T-helper 1 cell (primary cell): ENCODE data around the gene KDM4B.

Experiments used
- DNase-seq, 5 donors: peaks; one replicate each; pipeline ENCODE4 v3.0.0-alpha.2; 2012 to 2020

KDM4B gene

DNA sequence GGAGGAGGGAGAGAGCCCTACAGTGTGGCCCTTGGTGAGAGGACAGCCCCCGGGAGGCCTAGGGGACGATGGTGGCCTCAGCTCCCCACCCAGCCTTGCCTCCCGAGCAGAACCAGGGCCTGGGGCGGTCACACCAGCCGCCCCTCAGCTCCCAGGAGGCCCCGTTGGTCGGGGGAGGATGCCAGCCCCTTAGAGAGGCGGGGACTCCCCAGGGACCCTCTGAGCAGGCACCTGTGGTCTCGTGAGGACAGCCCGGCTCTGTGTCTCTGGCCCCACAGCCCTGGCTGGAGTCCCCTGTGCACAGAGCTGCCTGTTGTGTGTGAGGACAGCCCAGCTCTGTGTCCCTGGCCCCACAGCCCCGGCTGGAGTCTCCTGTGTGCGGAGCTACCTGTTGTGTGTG lies 158.8 kb downstream of the KDM4B start:
- no peak for DNase-seq

DNA sequence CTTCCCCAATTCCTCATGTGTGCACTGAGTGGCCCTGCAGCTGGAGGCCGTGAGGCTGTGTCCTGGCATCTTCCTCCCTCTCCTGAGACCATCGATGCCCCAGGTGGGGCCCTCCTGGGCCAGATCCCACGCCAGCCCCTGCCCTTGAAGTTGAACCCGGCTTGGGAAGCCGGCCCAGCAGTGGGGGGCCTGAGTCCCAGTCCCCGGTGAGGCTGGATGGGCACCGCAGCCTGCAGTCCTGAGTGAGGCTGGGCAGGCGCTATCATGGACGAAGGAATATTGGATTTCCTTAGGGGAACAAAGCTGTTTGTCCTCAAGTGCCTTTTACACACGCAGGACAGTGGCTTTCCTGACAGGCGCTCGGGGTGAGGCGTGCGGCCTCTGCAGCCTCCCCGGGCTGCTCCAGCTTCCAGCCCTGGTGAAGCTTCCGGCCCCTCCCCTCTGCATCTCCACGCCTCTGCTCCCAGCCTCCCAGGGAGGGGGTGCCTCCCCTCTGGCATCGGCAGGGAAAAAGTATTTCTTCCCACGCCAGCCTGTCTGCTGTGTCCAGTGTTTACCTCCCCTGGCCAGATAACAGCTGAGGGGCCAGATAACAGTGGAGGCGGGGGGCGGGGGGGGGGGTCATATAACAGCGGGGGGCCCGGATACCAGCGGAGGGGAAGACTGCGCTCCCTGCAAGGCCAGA lies 159.5 kb downstream of the KDM4B start:
- no peak for DNase-seq

DNA sequence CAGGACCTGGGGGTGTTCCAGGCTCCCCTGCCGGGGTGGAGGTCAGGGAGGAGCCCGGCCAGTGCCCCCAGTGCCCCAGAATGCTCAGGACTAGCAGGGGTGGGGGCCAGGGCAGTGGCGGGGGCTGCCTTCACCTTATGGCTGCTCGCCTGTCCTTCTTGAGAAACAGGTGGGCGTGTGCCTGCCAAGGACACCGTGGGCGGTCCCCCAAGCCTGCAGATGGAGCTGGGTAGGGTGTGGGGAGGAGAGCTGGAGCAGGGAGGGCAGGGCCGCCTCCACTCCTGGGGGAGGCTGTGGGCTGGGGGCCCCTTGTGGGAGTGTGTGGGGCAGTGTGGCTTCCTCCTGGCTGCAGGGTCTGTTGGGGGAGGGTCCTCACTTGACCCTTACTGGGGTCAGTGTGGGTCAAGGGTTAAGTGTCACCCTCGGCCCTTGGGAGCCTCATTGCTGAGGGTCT lies 160.1 kb downstream of the KDM4B start:
- DNase-seq = no peak

DNA sequence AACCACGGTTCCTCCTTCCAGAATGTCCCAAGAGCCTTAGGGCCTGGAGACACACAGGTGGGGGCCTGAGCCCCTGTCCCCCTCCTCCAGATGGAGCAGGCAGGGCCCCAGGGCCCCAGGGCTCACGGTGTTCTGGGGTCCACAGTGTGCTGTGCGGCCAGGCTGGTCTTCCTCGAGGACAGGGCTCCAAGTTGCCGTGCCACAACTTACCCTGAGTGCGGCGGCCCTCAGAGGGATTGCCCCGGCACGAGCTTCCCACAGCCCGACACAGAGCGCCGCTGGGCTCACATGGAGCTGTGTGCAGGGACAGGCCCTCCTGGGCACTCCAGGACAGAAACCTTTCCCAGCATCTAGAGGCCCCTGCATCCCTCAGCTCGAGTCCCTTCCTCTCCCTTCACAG lies 160.8 kb downstream of the KDM4B start:
- DNase-seq = no peak

DNA sequence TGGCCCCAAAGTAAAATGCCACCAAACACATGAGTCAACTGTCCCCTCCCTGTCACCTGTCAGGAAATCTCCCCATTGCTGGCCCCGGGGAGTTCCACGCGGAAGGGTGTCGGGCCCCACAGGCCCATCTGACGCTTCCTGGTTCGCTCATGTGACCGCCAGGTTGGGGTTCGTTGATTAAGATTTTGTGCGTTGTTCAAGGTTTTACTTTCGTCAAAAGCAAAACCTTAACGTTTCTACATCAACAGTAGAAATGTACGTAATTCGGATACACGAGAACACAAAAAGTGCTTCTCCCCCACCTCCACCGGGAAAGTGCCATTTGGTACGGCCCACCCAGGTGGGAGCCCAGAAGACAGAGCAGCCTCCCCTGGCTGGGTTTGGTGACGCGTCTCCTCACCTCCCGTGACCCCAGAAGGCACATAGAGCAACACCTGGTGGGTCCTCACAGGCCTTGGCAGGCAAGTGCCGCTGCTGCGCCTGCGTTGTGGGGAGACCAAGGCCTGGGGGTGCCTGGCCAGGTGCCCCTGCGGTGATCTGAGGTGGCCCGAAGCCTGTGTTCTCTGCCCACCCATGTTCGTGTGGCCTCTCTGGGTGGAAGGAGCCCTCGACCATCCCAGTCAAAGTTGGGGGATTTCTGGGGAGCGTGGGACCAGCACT lies 161.6 kb downstream of the KDM4B start:
- peak; percentile 24 to 50 (median 39) for DNase-seq

DNA sequence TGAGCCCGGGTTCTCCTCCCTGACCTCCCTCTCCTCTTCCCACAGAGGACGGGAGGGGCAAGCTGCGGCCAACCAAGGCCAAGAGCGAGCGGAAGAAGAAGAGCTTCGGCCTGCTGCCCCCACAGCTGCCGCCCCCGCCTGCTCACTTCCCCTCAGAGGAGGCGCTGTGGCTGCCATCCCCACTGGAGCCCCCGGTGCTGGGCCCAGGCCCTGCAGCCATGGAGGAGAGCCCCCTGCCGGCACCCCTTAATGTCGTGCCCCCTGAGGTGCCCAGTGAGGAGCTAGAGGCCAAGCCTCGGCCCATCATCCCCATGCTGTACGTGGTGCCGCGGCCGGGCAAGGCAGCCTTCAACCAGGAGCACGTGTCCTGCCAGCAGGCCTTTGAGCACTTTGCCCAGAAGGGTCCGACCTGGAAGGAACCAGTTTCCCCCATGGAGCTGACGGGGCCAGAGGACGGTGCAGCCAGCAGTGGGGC lies 162.2 kb downstream of the KDM4B start:
- no peak for DNase-seq

DNA sequence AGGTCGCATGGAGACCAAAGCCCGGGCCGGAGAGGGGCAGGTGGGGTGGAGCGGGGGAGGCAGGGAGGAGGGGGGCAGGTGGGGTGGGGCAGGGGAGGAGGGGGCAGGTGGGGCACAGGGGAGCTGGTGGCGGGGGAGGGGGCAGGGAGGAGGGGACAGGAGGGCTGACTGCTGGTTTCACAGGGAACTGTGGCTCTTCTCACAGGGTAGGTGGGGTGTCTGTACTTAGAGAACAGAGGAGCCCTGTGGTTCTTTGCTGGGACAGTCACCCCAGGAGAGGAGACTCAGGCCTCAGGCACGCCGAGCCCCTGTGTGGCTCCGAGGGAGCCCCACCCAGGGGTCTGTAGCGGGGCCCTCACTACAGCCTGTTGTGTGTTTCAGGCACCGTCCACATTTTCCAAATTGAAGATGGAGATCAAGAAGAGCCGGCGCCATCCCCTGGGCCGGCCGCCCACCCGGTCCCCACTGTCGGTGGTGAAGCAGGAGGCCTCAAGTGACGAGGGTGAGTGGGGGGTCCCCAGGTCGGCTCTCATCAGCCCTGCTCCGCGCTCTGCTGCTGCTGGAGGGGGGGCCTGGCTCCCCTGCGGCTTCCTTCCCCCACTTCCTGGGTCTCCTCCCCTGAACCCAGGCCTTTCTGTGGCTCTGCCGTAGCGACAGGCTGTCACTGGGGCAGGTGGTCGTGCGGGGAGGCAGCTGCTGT lies 162.7 kb downstream of the KDM4B start:
- DNase-seq = no peak

DNA sequence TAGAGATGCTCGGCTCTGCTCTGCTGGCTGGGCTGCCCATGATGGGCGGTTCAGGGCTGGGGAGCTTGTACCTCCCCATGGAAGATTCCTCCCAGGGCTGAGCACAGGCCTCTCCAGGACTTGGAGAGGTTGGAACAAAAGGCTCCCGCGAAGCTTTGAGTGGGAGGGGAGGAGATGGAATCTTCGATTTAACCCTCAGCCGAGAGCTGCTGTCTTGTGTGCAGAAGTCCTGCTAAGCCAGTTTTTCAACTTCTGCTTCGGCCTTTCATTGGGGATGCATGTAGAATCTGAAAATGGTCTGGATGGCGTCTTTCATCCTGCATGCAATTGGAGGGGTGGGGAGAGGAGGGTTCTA lies 163.3 kb downstream of the KDM4B start:
- DNase-seq = no peak

DNA sequence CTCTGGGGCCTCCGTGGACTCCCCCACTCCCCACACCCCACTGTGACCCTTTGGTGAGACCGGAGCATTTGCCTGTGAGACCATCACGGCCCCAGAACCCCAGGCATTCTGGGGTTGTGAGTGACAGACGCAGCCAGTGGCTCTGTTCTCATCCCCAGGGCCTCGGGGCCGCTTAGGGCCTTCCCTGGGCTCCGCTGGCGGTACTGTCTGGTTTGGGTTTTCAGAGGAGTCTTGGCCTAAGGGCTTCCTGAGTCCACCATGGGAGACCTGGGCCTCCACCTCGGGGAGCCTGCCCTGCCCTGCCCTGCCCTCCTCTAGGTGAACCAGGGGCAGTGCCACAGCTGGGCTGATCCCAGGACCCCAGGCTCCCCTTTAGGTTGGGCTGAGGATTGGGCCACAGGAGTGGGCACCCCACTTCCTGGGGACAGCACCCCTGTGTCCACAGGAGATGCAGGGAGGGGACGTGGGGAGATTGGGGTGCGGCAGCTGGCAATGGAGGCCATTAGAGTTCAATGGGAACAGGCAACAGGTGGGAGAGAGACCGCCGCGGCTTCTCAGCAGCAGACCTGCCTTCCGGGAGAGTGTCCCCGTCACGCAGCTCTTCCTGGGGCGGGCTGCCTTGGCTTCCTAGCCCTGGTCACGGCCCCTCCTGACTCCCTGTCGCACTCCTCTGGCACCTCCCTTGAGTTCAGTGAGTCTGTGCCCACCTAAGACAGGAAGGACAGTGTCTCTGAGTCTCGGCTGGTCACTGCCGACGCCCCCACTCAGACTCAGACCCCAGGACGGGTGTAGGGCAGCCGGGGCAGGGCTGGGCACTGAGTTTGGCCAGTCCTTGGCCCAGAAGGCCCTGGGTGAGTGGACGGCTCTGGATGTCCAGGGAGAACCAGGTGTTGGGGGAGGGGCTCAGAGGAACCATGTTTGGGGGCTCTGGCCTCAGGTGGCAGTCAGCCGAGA lies 164.1 kb downstream of the KDM4B start:
- DNase-seq = no peak

DNA sequence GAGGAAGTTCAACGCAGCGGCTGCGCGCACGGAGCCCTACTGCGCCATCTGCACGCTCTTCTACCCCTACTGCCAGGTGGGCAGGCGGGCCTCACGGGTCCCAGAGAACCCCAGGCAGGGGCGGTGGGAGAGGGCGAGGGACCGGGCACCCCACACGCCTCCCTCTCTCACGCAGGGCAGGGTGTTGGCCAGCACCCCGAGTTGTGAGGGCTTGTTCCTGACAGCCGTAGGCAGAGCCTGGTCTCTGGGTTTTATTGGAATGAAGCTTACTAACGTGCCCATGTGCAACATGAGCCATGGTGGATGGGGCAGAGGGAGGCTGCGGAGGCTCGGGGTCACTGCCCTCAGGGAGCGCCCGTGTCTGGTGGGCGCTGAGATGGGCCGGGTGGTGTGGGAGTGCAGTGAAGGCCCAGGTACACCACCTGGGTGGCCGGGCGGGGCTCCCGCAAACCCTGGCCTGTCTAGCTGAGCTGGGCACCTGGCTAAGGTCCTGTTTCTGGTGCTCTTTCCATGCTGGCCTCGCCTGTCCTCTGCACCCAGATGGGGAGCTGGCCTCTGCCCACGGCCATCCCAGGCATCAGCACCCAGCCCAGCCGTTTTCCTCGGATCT lies 165.2 kb downstream of the KDM4B start:
- no peak for DNase-seq

DNA sequence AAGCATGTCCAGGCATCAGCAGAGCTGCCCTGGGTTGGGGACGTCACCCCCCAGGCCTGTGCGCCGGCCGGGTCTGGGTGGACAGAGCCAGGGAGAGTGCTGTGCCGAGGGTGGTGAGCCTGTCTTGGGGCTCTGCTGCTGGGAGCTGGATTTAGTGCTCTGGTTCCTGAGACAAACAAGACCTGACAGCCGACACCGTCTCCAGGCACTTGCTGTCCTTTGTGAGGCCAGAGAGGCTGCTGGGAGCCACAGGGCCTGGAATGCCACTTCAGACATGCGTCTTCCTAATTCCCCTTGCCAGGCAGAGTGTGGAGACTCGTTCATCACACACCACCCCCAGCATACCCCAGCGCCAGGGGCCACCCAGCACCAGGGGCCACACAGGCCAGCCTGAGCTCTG lies 165.8 kb downstream of the KDM4B start:
- no peak for DNase-seq

DNA sequence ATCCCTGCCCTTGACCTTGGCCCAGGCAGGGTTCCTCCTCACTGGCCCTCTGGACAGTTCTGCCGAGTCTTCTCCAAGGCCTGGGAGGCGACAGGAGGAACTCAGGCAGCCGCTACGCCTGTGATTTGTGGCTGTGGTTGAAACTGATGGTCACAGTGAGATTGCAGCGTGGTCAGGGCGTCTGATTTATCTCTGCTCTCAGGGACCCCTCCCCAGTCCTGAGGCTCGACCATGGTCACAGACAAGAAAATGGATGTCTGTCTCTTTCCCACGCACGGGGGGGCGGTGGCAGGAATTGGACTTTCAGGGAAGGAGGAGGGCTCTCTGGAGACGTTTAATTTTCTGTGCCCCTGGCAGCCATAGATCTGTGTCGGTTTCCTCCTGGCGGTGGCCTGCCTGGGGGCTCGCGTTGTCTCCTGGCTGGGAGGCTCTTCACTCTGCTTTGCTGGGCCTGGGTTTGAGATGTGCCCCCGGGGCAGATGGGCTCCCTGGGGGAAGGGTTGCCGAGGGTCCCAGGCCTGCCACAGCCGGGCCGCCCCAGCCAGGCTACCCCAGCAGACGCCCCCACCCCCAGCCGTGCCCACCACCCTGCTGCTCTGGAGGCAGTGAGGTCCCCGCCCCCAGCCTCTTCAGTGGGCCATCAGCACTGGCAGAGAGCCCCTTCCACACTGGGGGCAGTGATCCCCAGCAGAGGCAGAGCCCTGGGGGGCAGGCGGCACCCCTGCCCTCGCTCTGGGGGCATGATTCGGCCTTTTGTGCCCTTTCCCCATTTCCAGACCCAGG lies 167.4 kb downstream of the KDM4B start:
- no peak for DNase-seq

DNA sequence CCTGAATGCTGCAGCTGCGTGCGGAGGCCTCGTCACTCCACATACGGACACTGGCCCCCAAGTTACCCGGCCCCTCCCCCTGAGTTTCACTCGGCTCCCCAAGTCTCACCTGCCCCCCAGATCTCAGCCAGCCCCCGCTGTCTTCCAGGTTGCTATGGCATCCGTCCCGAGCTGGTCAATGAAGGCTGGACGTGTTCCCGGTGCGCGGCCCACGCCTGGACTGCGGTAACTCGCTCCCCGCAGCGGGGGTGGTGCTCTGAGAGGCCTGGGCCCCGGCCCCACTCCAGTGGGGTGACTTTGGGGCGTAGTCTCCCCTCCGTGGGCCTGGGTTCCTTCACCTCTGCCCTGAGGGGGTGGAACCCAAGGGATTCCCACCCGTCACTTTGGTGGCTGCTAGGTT lies 168.2 kb downstream of the KDM4B start:
- no peak for DNase-seq

DNA sequence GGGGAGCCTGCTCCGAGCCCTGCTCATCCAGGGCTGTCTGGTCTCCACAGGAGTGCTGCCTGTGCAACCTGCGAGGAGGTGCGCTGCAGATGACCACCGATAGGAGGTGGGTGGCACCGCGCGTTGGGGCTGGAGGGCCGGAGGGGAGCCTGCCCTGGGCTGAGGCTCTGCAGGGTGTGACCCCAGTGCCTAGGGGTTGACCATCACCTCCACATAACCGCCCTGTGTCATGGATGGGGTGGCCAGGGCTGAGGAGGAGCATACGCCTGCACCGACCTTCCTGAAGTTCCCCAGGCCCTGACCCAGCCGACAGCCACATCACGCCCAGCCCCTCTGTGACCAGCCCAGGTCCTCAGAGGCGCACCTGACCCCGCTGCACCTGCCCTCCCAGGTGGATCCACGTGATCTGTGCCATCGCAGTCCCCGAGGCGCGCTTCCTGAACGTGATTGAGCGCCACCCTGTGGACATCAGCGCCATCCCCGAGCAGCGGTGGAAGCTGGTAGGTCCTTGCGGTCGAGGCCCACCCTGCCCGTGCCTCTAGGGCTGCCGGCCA lies 168.7 kb downstream of the KDM4B start:
- no peak for DNase-seq

DNA sequence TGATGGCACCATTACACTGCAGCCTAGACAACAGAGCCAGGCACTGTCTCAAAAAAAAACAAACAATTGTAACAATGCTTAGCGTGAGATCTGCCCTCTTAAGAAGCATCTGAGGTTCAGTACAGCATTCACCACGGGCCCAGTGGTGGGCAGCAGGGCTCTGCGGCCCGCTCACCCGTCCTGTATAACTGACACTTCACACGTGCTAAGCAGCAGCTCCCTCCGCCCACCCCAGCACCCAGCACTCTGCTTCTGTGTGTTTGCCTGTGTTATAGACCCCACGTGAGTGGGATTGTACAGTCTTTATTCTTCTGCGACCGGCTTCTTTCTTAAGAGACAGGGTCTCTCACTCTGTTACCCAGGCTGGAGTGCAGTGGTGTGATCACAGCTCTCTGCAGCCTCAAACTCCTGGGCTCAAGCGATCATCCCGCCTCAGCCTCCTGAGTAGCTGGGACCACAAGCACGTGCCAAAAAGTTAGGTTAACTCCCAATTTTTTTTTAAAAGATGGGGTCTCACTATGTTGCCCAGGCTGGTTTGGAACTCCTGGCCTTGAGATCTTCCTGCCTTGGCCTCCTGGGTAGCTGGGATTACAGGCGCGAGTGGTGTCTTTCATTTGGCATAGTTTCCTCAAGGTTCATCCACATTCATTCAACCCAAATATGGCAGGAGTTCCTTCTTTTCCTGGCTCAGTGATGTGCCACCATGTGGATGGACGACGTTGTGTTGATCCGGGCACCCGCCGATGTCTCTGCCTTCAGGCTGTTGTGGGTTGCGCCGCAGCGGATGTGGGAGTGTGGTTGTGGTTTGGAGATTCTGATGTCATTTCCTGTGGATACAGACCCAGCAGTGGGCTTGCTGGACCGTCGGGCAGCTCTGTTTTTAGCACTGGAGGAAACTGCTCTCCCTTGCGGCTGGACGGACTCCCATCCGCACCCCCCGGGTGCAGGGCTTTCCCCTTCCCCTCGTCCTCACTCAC lies 170.0 kb downstream of the KDM4B start:
- peak; percentile 35 to 88 (median 52) for DNase-seq

DNA sequence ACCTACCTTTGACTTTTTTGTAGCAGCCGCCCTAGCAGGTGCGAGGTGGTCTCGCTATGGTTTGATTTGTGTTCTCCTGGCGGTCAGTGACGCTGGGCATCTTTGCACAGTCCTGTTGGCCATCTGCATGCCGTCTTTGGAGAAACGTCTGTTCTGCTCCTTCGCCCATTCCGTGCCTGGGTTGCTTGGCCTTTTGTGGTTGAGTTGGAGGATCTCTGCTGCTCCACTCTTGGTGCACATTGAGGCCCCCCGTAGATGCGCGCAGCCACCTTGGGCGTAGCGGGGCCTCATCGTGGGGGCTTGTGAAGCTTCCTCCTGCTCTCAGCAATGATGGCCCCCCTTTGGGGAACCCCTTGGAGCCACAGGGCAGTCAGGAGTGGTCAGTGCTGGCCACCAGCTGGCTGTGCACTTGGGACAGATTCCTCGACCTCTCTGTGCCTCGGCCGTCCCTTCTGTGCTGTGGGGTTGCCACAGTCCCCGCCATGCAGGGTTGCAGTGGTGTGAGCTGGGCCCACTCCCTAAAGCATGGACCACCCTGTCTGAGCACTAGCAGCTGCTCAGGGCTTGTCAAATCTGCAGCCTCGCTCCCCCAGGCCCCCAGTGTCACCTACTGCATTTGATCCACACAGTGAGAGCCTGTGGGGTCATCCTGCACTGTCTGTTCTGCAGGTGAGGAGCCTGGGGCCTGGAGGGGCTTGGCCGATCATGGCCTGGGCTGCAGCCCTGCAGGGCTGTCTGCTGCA lies 170.8 kb downstream of the KDM4B start:
- DNase-seq = peak in 1 of 5 donors; percentile 2

DNA sequence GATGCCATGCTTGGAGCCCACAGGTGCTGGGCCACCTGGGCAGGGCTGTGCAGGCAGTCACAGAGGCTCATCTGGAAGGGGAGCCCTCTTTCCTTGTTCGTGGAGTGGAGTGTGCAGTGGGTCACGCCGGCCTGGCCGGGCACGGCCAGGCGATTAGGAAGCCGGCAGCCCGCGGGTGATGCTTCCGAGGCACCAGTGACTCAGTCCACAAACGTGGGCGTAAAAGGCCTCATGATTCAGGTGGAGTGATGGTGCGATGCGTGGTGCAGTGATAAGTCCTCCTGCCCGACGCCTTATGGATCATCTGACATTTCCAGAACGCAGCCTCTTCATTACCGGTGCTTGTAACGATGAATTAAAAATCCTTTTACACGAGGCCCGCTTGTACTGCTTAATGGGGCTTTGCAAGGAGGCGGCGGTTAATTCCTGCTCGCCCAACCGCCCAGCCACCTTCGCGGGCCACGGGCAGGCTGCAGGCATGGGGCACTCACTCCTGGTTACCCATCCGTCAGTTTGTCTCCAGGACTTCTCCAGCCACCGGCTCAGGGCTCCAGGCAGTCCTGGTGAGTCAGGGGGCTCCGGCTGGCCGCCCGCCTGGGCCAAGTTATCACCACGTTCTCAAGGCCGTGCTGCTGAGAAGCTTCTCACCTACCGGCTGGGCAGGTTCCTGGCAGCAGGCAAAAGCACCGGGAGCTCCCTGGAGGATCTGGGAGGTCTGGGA lies 172.4 kb downstream of the KDM4B start:
- no peak for DNase-seq
